Spleen (tissue), 7 donors: ENCODE data around the gene VWCE.
"Not testable (repeated sequence)": the region's sequence is repeated elsewhere in the genome, so short reads cannot be mapped to it uniquely, and the experiment has no call there.

Experiments used
- POLR2AphosphoS5 ChIP-seq, 3 donors: sonication (generic); formaldehyde crosslinking; IDR thresholded peaks; one replicate each; pipeline ENCODE4 v1.5.1; 2017; ENCODE audit warnings: antibody characterized with exemption in 3 of 3
- TF ChIP-seq, protein P1 (sequence below), 11 experiments: fragments of 200-600 bp in 7 of 11; fragments of 450-650 bp in 4 of 11; sonication (generic) in 4 of 11; IDR thresholded peaks in 8 of 11; conservative IDR thresholded peaks in 3 of 11; 1 replicate in 7 of 11; 2 replicates in 4 of 11; pipeline versions ENCODE4 v1.4.0 to v1.8.0; 2016 to 2021; ENCODE audit warnings: antibody characterized with exemption in 11 of 11, inconsistent platforms in 4 of 11, mild to moderate bottlenecking in 1 of 11
- donor health status: DM: no; HTN: no; CAD: no; lungs with moderate emphysema.
- donor health status: DM: no; HTN: no; CAD: no.
- donor health status: DM: no; HTN: no; CAD: no.

DNA sequence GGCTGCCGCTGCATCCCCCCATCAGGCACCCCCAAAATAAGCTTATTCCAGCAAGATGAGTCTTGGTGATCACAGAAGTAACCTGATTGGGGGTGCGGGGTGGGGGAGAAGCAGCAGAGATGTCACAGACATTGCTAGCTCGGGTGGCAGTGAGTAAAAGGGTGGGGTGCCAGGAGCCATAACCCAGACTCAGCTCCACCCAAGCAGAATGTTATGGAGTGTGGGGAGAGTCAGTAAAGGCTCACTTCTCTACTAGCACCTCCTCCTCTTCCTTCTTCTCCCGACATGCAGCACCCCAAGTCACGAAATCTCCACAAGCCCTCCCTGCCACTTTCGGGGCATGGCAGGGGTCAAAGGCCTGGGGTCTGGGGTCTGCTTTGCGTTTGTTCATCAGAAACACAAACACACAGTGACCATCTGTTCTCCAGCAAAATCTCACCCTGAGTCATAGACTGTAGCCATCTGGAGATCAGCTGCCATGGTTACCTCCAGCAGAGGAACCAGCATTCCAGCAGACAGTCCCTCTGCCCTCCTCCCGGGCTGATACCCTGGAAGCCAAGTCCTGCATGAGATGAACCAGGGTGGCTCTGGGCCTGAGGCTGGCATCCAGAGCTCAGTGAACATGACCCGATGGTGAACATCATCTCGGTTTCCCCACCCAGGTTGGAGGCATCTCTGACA, 49.7 kb downstream of the VWCE start:
- TF ChIP-seq, protein P1, sequence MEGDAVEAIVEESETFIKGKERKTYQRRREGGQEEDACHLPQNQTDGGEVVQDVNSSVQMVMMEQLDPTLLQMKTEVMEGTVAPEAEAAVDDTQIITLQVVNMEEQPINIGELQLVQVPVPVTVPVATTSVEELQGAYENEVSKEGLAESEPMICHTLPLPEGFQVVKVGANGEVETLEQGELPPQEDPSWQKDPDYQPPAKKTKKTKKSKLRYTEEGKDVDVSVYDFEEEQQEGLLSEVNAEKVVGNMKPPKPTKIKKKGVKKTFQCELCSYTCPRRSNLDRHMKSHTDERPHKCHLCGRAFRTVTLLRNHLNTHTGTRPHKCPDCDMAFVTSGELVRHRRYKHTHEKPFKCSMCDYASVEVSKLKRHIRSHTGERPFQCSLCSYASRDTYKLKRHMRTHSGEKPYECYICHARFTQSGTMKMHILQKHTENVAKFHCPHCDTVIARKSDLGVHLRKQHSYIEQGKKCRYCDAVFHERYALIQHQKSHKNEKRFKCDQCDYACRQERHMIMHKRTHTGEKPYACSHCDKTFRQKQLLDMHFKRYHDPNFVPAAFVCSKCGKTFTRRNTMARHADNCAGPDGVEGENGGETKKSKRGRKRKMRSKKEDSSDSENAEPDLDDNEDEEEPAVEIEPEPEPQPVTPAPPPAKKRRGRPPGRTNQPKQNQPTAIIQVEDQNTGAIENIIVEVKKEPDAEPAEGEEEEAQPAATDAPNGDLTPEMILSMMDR (IDR thresholded peaks at IDR 0.05 in 8 of 11, conservative IDR thresholded peaks at IDR 0.05 in 3 of 11): not testable (repeated sequence)
- TF ChIP-seq POLR2AphosphoS5 (IDR thresholded peaks at IDR 0.05): not testable (repeated sequence)
